HepG2 (cell line): ENCODE data around the gene GLTPD2. TPM values are rescaled to one million over a fixed set of nuclear protein-coding genes. Genes with fewer than 3 reads are reported as not detected.

Experiments used
- ATRX ChIP-seq: sonication (generic); formaldehyde crosslinking; IDR thresholded peaks from 2 replicates; pipeline ENCODE4 v1.4.0; 2020; ENCODE audit warnings: missing genetic modification reagents, borderline replicate concordance
- ELF1 ChIP-seq: sonication (generic); formaldehyde crosslinking; IDR thresholded peaks from 2 replicates; pipeline ENCODE4 v1.4.0; 2020; ENCODE audit warnings: missing genetic modification reagents
- FOXA3 ChIP-seq: IDR thresholded peaks from 2 replicates; pipeline ENCODE4 v1.6.1; 2016; ENCODE audit warnings: missing genetic modification reagents, missing compliant biosample characterization
- GATAD2A ChIP-seq: IDR thresholded peaks from 2 replicates; pipeline ENCODE4 v1.6.1; 2016
- MEIS2 ChIP-seq: sonication (generic); formaldehyde crosslinking; IDR thresholded peaks from 2 replicates; pipeline ENCODE4 v1.9.0; 2021; ENCODE audit warnings: mild to moderate bottlenecking, missing genetic modification reagents
- NFE2L2 ChIP-seq: fragments of 150-350 bp; IDR thresholded peaks from 2 replicates; pipeline ENCODE4 v1.6.1; 2014; ENCODE audit warnings: low read length
- NFRKB ChIP-seq: fragments of 450-650 bp; IDR thresholded peaks from 2 replicates; pipeline ENCODE4 v1.6.1; 2017
- PAXIP1 ChIP-seq: sonication (generic); formaldehyde crosslinking; conservative IDR thresholded peaks from 2 replicates; pipeline ENCODE4 v1.4.0; 2020; ENCODE audit warnings: mild to moderate bottlenecking, missing genetic modification reagents, moderate library complexity
- SPEN ChIP-seq: sonication (generic); formaldehyde crosslinking; IDR thresholded peaks from 2 replicates; pipeline ENCODE4 v1.5.1; 2020; ENCODE audit warnings: low read depth, mild to moderate bottlenecking, missing genetic modification reagents
- TMF1 ChIP-seq: sonication (generic); formaldehyde crosslinking; IDR thresholded peaks from 2 replicates; pipeline ENCODE4 v1.8.1; 2022; ENCODE audit warnings: low read depth, missing genetic modification reagents
- ZBTB20 ChIP-seq: sonication (generic); formaldehyde crosslinking; IDR thresholded peaks from 2 replicates; pipeline ENCODE4 v1.8.1; 2023; ENCODE audit warnings: missing genetic modification reagents, low read depth, mild to moderate bottlenecking, borderline replicate concordance
- ZNF142 ChIP-seq: sonication (generic); formaldehyde crosslinking; IDR thresholded peaks from 2 replicates; pipeline ENCODE4 v1.4.0; 2020; ENCODE audit warnings: missing genetic modification reagents
- ZNF580 ChIP-seq: IDR thresholded peaks from 2 replicates; pipeline ENCODE4 v1.6.1; 2016; ENCODE audit warnings: low read depth, borderline replicate concordance
- ZNF615 ChIP-seq: sonication (generic); formaldehyde crosslinking; IDR thresholded peaks from 2 replicates; pipeline ENCODE4 v1.5.0; 2020; ENCODE audit warnings: mild to moderate bottlenecking, missing genetic modification reagents, borderline replicate concordance
- ZNF841 ChIP-seq: sonication (generic); formaldehyde crosslinking; IDR thresholded peaks from 2 replicates; pipeline ENCODE4 v1.8.1; 2023; ENCODE audit warnings: missing genetic modification reagents, borderline replicate concordance
- polyA plus RNA-seq, 8 experiments: library from polyadenylated mRNA; depleted of rRNA in 3 of 8; stranded (reverse) in 7 of 8; unstranded in 1 of 8; fragments of >200 nt; fragmentation: Illumina TruSeq in 4 of 8; extraction: Trizol in 4 of 8; gene quantifications; 2 replicates each; pipeline versions ENCODE4 v1.2.1 to v1.2.3, GENCODE V29; 2011 to 2016; ENCODE audit warnings: low read depth in 4 of 8, missing spikeins in 1 of 8, mixed read lengths in 1 of 8; ENCODE audit not compliant: insufficient read depth in 1 of 8
- total RNA-seq, 5 experiments: library from RNA; depleted of rRNA; stranded (reverse); fragments of >200 nt; fragmentation: Illumina TruSeq; extraction: Trizol; gene quantifications; 2 replicates each; pipeline ENCODE4 v1.2.3, GENCODE V29; 2016; ENCODE audit warnings: low read depth in 1 of 5
- TF ChIP-seq, protein P1 (sequence below): IDR thresholded peaks from 2 replicates; pipeline ENCODE4 v1.6.1; 2012; ENCODE audit warnings: inconsistent platforms
- TF ChIP-seq, protein P2 (sequence below): sonication (generic); formaldehyde crosslinking; IDR thresholded peaks from 2 replicates; pipeline ENCODE4 v1.9.0; 2022; ENCODE audit warnings: low read depth, missing genetic modification reagents

The GLTPD2 gene
- total and polyA plus RNA-seq, 2 of the 13 experiments (the other 11 are each of a cell fraction or from before 2014, with no cell fraction given) = 7.5 to 12.9 TPM

DNA sequence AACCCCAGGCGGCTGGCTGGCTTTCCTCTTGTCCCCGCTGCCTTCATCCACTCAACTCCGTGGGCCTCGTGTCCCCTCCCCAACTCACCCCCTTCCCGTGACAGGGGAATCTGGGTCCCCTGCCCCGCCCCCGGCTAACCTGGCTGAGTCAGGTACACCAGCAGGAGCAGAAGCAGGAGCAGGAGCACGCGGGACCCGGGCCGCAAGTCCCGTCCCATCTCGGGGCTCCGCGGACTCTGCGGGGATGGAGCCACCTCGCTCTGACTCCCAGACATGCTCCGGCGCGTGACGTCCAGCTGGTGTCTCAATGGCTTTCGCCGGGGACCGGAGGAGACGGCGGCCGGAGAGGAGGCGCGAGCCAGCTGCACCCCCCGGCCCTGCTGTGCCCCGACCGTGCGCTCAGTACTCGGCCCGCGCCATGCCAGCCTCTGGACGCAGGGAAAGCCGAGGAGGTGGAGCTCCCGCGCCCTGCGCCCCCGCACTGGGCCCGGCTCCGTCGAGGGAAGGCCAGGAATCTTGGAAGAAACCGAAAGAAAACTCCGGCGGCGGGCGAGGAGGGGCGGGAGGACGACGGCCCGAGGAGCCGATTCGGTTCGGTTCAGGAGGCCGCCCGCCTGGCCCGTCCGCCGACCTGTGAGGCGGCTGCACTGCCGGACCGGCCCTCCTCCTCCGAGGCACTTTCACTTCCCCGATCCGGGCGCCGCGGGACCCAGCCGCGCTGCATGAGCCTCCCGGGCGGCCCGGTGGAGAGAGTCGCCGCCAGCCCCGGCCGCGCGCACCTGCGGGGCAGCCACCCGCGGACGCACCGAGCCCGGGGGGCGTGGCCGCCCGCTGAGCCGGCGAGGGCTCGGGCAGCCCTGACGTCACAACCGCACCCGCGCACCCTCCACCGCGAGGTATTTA lies 49.4 kb upstream of the GLTPD2 start, which contains the start of the genes CXCL16 and ZMYND15 (continued):
- TF ChIP-seq ELF1 (CRISPR knock-in tag) (no peak), ZNF841 (CRISPR knock-in tag) (no peak; the same call in 1 of the 2 replicates), MEIS2 (CRISPR knock-in tag) (no peak), ZBTB20 (CRISPR knock-in tag) (no peak; the same call in 1 of the 2 replicates), NFRKB (no peak), GATAD2A (no peak), TMF1 (CRISPR knock-in tag) (0 out of 2 replicates have a peak, but pooled peaks have one; percentile 54), ZNF615 (CRISPR knock-in tag) (no peak), NFE2L2 (no peak), ZNF142 (CRISPR knock-in tag) (peak; percentile 64; the same call in 1 of the 2 replicates), PAXIP1 (CRISPR knock-in tag) (peak; percentile 21; the same call in 1 of the 2 replicates), SPEN (CRISPR knock-in tag) (peak; percentile 63), ATRX (CRISPR knock-in tag) (no peak), ZNF580 (0 out of 2 replicates have a peak, but pooled peaks have one; percentile 65), FOXA3 (CRISPR knock-in tag) (no peak)
- TF ChIP-seq, protein P1, sequence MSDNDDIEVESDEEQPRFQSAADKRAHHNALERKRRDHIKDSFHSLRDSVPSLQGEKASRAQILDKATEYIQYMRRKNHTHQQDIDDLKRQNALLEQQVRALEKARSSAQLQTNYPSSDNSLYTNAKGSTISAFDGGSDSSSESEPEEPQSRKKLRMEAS = peak; percentile 27; the same call in 1 of the 2 replicates
- TF ChIP-seq, protein P2, sequence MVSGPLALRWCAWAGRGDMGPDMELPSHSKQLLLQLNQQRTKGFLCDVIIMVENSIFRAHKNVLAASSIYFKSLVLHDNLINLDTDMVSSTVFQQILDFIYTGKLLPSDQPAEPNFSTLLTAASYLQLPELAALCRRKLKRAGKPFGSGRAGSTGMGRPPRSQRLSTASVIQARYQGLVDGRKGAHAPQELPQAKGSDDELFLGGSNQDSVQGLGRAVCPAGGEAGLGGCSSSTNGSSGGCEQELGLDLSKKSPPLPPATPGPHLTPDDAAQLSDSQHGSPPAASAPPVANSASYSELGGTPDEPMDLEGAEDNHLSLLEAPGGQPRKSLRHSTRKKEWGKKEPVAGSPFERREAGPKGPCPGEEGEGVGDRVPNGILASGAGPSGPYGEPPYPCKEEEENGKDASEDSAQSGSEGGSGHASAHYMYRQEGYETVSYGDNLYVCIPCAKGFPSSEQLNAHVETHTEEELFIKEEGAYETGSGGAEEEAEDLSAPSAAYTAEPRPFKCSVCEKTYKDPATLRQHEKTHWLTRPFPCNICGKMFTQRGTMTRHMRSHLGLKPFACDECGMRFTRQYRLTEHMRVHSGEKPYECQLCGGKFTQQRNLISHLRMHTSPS (CRISPR knock-in tag) = no peak; the same call in 1 of the 2 replicates
